ENCODE measurements around the gene RBM22. TPM values are rescaled to one million over a fixed set of nuclear protein-coding genes. Genes with fewer than 3 reads are reported as not detected.

Gene RBM22
- total RNA-seq, 1 donor from 2014 or later = 18.8 TPM

DNA sequence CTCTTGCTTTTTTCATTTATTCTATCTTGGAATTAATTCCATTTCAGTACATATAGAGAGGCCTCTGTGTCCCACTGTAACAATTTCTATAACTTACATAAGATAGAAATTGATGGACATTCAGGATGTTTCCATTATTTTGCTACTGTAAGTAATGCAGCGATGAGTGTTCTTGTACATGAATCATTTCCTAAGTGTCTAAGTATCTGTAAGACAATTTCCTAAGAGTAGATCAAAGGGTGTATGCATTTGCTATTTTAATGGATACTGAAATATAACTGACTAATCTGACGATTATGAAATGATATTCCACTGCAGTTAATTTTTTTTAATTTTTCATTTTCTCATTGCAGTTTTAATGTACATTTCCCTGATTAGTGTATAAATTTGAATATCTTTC lies 23.0 kb upstream of the RBM22 start:
- Histone ChIP-seq H3K27ac (ENCODE audit: low read depth, low read length) (no peak overlapping the region), H3K9ac (ENCODE audit: low read depth in 1 of 3, low read length in 3 of 3) (no peak overlapping the region), H3K9me3 (ENCODE audit: control insufficient read depth in 3 of 3, low read length in 3 of 3) (no peaks in the 10 kb centered on the region), H3K4me1 (ENCODE audit: control insufficient read depth in 3 of 3, insufficient read depth in 3 of 3, low read length in 3 of 3) (no peaks in the 10 kb centered on the region), H3K36me3 (ENCODE audit: control insufficient read depth in 3 of 3, insufficient read depth in 3 of 3, low read length in 3 of 3) (peaks cover 34 to 75% (median 64%) of the 10 kb centered on the region in 3 donors), H3K27me3 (ENCODE audit: control insufficient read depth in 3 of 3, insufficient read depth in 3 of 3, low read length in 3 of 3) (no peaks in the 10 kb centered on the region), H3K4me3 (ENCODE audit: low read length in 3 of 3) (no peak overlapping the region)

- Histone ChIP-seq H3K9me3 (ENCODE audit: control insufficient read depth in 3 of 3, low read length in 3 of 3) (no peaks in the 10 kb centered on the region), H3K9ac (ENCODE audit: low read depth in 1 of 3, low read length in 3 of 3) (no peak overlapping the region), H3K36me3 (ENCODE audit: control insufficient read depth in 3 of 3, insufficient read depth in 3 of 3, low read length in 3 of 3) (peaks cover 27 to 47% (median 46%) of the 10 kb centered on the region in 3 donors), H3K4me3 (ENCODE audit: low read length in 3 of 3) (no peak overlapping the region), H3K4me1 (ENCODE audit: control insufficient read depth in 3 of 3, insufficient read depth in 3 of 3, low read length in 3 of 3) (no peaks in the 10 kb centered on the region), H3K27me3 (ENCODE audit: control insufficient read depth in 3 of 3, insufficient read depth in 3 of 3, low read length in 3 of 3) (no peaks in the 10 kb centered on the region), H3K27ac (ENCODE audit: low read depth, low read length) (no peak overlapping the region)
These were observed 9.3 kb upstream of the RBM22 start for GRCh38 chr5:150710165-150710564.

GRCh38 chr5:150706776-150707390 lies 6.0 kb upstream of the RBM22 start:
- Histone ChIP-seq H3K36me3 (ENCODE audit: control insufficient read depth in 3 of 3, insufficient read depth in 3 of 3, low read length in 3 of 3) (peaks cover 12 to 30% (median 25%) of the 10 kb centered on the region in 3 donors), H3K27ac (ENCODE audit: low read depth, low read length) (no peak overlapping the region), H3K9me3 (ENCODE audit: control insufficient read depth in 3 of 3, low read length in 3 of 3) (no peaks in the 10 kb centered on the region), H3K4me1 (ENCODE audit: control insufficient read depth in 3 of 3, insufficient read depth in 3 of 3, low read length in 3 of 3) (no peaks in the 10 kb centered on the region), H3K27me3 (ENCODE audit: control insufficient read depth in 3 of 3, insufficient read depth in 3 of 3, low read length in 3 of 3) (no peaks in the 10 kb centered on the region), H3K9ac (ENCODE audit: low read depth in 1 of 3, low read length in 3 of 3) (no peak overlapping the region), H3K4me3 (ENCODE audit: low read length in 3 of 3) (no peak overlapping the region)

DNA sequence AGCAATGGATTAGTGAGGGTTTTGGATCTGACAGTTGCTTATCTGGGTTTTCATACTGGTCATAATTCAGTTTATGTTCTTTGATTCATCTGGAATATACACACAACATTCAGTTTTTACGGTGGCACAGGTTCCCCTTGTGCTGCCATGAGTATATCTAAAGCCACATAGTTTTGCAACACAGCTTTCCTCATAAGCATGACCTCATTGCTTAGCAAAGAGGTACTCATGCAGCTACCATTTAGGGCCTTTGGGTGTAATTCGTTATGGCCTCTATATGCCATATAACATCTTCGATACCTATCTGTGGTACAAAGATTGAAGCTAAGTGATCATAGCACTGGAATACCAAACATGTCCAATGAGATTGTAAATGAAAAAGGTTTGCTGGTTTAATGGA lies 2.9 kb upstream of the RBM22 start:
- Histone ChIP-seq H3K9me3 (ENCODE audit: control insufficient read depth in 3 of 3, low read length in 3 of 3) (no peaks in the 10 kb centered on the region), H3K36me3 (ENCODE audit: control insufficient read depth in 3 of 3, insufficient read depth in 3 of 3, low read length in 3 of 3) (peaks cover 4 to 10% (median 4%) of the 10 kb centered on the region in 3 donors), H3K27ac (ENCODE audit: low read depth, low read length) (no peak overlapping the region), H3K9ac (ENCODE audit: low read depth in 1 of 3, low read length in 3 of 3) (no peak overlapping the region), H3K27me3 (ENCODE audit: control insufficient read depth in 3 of 3, insufficient read depth in 3 of 3, low read length in 3 of 3) (no peaks in the 10 kb centered on the region), H3K4me3 (ENCODE audit: low read length in 3 of 3) (no peak overlapping the region), H3K4me1 (ENCODE audit: control insufficient read depth in 3 of 3, insufficient read depth in 3 of 3, low read length in 3 of 3) (peaks cover 12 to 16% (median 12%) of the 10 kb centered on the region in 3 donors)

DNA sequence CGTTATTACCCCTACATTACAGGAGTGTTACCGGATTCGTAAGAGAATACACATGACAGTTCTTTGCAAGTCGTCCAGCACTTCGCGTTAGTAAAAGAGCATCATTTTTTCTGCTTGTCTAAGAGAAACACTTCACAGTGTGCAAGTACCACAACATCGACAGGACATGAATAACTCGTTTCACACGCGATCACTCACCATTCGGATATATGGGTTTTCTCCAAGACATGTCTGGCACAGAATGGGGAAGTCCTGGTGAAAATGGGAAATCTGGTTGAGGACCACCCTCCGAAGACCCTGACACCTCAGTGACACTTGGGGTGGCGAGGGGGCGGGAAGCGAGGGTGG lies 642 bp downstream of the RBM22 start:
- Histone ChIP-seq H3K9ac (ENCODE audit: low read depth in 1 of 3, low read length in 3 of 3) (peak overlapping the region; percentile 93 to 99 (median 98)), H3K4me1 (ENCODE audit: control insufficient read depth in 3 of 3, insufficient read depth in 3 of 3, low read length in 3 of 3) (peaks cover 12 to 18% (median 12%) of the 10 kb centered on the region in 3 donors), H3K27me3 (ENCODE audit: control insufficient read depth in 3 of 3, insufficient read depth in 3 of 3, low read length in 3 of 3) (no peaks in the 10 kb centered on the region), H3K9me3 (ENCODE audit: control insufficient read depth in 3 of 3, low read length in 3 of 3) (no peaks in the 10 kb centered on the region), H3K27ac (ENCODE audit: low read depth, low read length) (peak overlapping the region; percentile 96), H3K36me3 (ENCODE audit: control insufficient read depth in 3 of 3, insufficient read depth in 3 of 3, low read length in 3 of 3) (peaks cover 32 to 36% (median 34%) of the 10 kb centered on the region in 3 donors), H3K4me3 (ENCODE audit: low read length in 3 of 3) (peak overlapping the region; percentile 96 to 99 (median 98))

DNA sequence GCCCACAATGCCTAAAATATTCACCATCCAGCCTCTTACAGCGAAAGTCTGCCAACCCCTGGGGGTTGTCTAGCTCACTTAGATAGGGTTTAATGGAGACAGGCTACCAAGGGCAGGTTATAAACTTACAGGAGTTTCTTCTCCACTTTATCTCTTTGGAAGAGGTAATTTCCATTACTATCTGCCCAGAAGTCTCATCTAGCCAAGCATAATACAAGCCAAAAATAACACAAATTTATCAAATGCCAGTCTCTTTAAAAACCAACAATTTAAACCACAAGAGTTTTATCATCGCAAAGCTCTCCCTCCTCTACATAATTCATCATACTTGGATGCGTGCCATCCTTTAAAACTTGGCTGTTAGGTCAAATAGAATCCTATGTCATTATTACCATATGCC lies 6.2 kb downstream of the RBM22 start:
- Histone ChIP-seq H3K36me3 (ENCODE audit: control insufficient read depth in 3 of 3, insufficient read depth in 3 of 3, low read length in 3 of 3) (peaks cover 68 to 87% (median 82%) of the 10 kb centered on the region in 3 donors), H3K27ac (ENCODE audit: low read depth, low read length) (no peak overlapping the region), H3K27me3 (ENCODE audit: control insufficient read depth in 3 of 3, insufficient read depth in 3 of 3, low read length in 3 of 3) (no peaks in the 10 kb centered on the region), H3K9ac (ENCODE audit: low read depth in 1 of 3, low read length in 3 of 3) (no peak overlapping the region), H3K4me1 (ENCODE audit: control insufficient read depth in 3 of 3, insufficient read depth in 3 of 3, low read length in 3 of 3) (peaks cover 10 to 19% (median 13%) of the 10 kb centered on the region in 3 donors), H3K9me3 (ENCODE audit: control insufficient read depth in 3 of 3, low read length in 3 of 3) (no peaks in the 10 kb centered on the region), H3K4me3 (ENCODE audit: low read length in 3 of 3) (no peak overlapping the region)

DNA sequence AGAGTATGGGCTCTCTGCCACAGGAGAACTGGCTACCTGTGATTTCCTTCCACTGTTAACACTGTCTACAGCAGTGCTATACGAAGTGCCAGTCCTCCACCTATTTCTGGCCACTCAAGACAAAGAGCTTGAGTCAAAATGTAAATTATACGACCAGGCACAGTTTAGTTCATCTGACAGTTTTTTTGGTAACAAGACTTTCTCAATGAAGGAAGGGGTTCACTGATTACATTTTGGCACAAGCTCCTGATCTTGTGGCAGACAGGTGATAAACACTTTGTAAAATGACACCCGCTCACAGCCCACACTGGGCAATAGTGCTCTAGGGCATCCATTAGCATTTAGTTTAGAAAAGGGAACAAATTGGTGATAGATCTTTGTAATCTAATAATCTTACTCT lies 8.6 kb downstream of the RBM22 start:
- Histone ChIP-seq H3K36me3 (ENCODE audit: control insufficient read depth in 3 of 3, insufficient read depth in 3 of 3, low read length in 3 of 3) (peaks cover 61 to 83% (median 73%) of the 10 kb centered on the region in 3 donors), H3K4me1 (ENCODE audit: control insufficient read depth in 3 of 3, insufficient read depth in 3 of 3, low read length in 3 of 3) (peaks cover 5 to 8% (median 8%) of the 10 kb centered on the region in 3 donors), H3K9me3 (ENCODE audit: control insufficient read depth in 3 of 3, low read length in 3 of 3) (no peaks in the 10 kb centered on the region), H3K27me3 (ENCODE audit: control insufficient read depth in 3 of 3, insufficient read depth in 3 of 3, low read length in 3 of 3) (no peaks in the 10 kb centered on the region), H3K27ac (ENCODE audit: low read depth, low read length) (peak overlapping the region; percentile 42), H3K9ac (ENCODE audit: low read depth in 1 of 3, low read length in 3 of 3) (peak overlapping the region in 2 of 3 donors; percentile 3 to 37), H3K4me3 (ENCODE audit: low read length in 3 of 3) (no peak overlapping the region)

DNA sequence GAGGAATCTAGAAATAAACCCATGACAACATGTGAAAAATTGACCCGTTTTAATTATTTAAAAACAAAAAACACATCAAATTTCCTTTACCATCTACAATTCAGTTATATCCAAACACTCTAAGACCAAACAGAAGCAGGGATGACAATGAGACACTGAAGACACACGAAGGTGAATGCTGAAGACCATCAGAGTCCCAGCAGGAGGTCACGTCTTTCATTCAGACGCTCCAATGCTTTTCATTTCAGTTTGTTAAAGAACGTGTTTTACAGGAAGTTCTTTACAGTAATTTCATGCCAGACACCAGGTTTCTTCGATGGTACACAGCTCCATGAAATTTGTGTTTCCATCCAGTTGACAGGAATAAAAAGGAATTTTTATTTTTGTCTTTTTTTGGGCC lies 10.1 kb downstream of the RBM22 start:
- Histone ChIP-seq H3K4me1 (ENCODE audit: control insufficient read depth in 3 of 3, insufficient read depth in 3 of 3, low read length in 3 of 3) (peaks cover 5 to 8% (median 8%) of the 10 kb centered on the region in 3 donors), H3K27me3 (ENCODE audit: control insufficient read depth in 3 of 3, insufficient read depth in 3 of 3, low read length in 3 of 3) (no peaks in the 10 kb centered on the region), H3K27ac (ENCODE audit: low read depth, low read length) (no peak overlapping the region), H3K9ac (ENCODE audit: low read depth in 1 of 3, low read length in 3 of 3) (no peak overlapping the region), H3K9me3 (ENCODE audit: control insufficient read depth in 3 of 3, low read length in 3 of 3) (no peaks in the 10 kb centered on the region), H3K36me3 (ENCODE audit: control insufficient read depth in 3 of 3, insufficient read depth in 3 of 3, low read length in 3 of 3) (peaks cover 46 to 71% (median 62%) of the 10 kb centered on the region in 3 donors), H3K4me3 (ENCODE audit: low read length in 3 of 3) (no peak overlapping the region)

DNA sequence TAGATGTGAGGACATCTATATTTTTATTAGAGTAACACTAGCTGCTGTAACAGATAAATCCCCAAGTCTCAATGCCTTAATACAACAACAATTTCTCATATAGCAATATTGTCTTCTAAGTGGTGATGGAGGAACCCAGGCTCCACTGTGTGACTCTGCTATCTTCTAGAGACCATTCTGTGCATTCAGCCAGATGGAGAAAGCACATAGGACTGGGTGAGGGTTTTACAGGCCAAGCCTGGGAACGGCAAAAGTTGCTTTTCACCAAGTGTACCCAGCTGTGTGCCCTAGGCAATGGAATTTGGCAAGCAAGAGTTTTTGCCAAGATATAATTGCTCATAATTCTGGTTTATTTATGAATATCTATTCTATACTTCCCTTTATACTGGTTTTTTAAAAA lies 11.7 kb downstream of the RBM22 start:
- Histone ChIP-seq H3K9ac (ENCODE audit: low read depth in 1 of 3, low read length in 3 of 3) (no peak overlapping the region), H3K27ac (ENCODE audit: low read depth, low read length) (no peak overlapping the region), H3K4me3 (ENCODE audit: low read length in 3 of 3) (no peak overlapping the region), H3K4me1 (ENCODE audit: control insufficient read depth in 3 of 3, insufficient read depth in 3 of 3, low read length in 3 of 3) (peaks cover 5 to 8% (median 8%) of the 10 kb centered on the region in 3 donors), H3K36me3 (ENCODE audit: control insufficient read depth in 3 of 3, insufficient read depth in 3 of 3, low read length in 3 of 3) (peaks cover 29 to 58% (median 45%) of the 10 kb centered on the region in 3 donors), H3K27me3 (ENCODE audit: control insufficient read depth in 3 of 3, insufficient read depth in 3 of 3, low read length in 3 of 3) (no peaks in the 10 kb centered on the region), H3K9me3 (ENCODE audit: control insufficient read depth in 3 of 3, low read length in 3 of 3) (no peaks in the 10 kb centered on the region)

- Histone ChIP-seq H3K9me3 (ENCODE audit: control insufficient read depth in 3 of 3, low read length in 3 of 3) (no peaks in the 10 kb centered on the region), H3K4me1 (ENCODE audit: control insufficient read depth in 3 of 3, insufficient read depth in 3 of 3, low read length in 3 of 3) (peaks cover 35 to 43% (median 38%) of the 10 kb centered on the region in 3 donors), H3K4me3 (ENCODE audit: low read length in 3 of 3) (no peak overlapping the region), H3K36me3 (ENCODE audit: control insufficient read depth in 3 of 3, insufficient read depth in 3 of 3, low read length in 3 of 3) (peaks cover 8 to 28% (median 20%) of the 10 kb centered on the region in 3 donors), H3K27ac (ENCODE audit: low read depth, low read length) (no peak overlapping the region), H3K27me3 (ENCODE audit: control insufficient read depth in 3 of 3, insufficient read depth in 3 of 3, low read length in 3 of 3) (no peaks in the 10 kb centered on the region), H3K9ac (ENCODE audit: low read depth in 1 of 3, low read length in 3 of 3) (no peak overlapping the region)
These were observed 24.3 kb downstream of the RBM22 start for GRCh38 chr5:150676578-150676977.

Data from skeletal muscle tissue (tissue), 4 donors.